GM08714 (cell line): Measurements from ENCODE around the gene MIER2.

Experiments used
- H3K4me3 ChIP-seq: fragments of 200-500 bp; sonication (Bioruptor generic); 2 replicates; pipeline ENCODE4 v1.5.1; 2014; ENCODE audit warnings: mild to moderate bottlenecking, low read length, inconsistent platforms
- ZNF274 ChIP-seq: IDR thresholded peaks from 2 replicates; pipeline ENCODE4 v1.6.1; 2012; ENCODE audit warnings: mild to moderate bottlenecking, low read depth, low read length

MIER2 gene

GRCh38 chr19:289651-290371, 54.8 kb downstream of the MIER2 start:
- TF ChIP-seq ZNF274 = no peak
- no peak overlapping the region for H3K4me3 ChIP-seq

GRCh38 chr19:288911-289310, 55.7 kb downstream of the MIER2 start:
- TF ChIP-seq ZNF274 = no peak
- no peak overlapping the region for H3K4me3 ChIP-seq

- no peak overlapping the region for H3K4me3 ChIP-seq
- no peak for TF ChIP-seq ZNF274
Observed at GRCh38 chr19:287381-287871, 57.2 kb downstream of the MIER2 start.

GRCh38 chr19:283395-283794, 61.2 kb downstream of the MIER2 start:
- no peak overlapping the region for H3K4me3 ChIP-seq
- TF ChIP-seq ZNF274 = no peak

GRCh38 chr19:282501-282900, 62.1 kb downstream of the MIER2 start:
- no peak for TF ChIP-seq ZNF274
- H3K4me3 ChIP-seq = no peak overlapping the region

GRCh38 chr19:281992-282391, 62.6 kb downstream of the MIER2 start:
- TF ChIP-seq ZNF274 = no peak
- H3K4me3 ChIP-seq = no peak overlapping the region

- TF ChIP-seq ZNF274 = no peak
- no peak overlapping the region for H3K4me3 ChIP-seq
Observed at GRCh38 chr19:281156-281853, 63.3 kb downstream of the MIER2 start.

- no peak overlapping the region for H3K4me3 ChIP-seq
- no peak for TF ChIP-seq ZNF274
Observed at GRCh38 chr19:280541-281009, 64.0 kb downstream of the MIER2 start.

GRCh38 chr19:279656-280055, 64.9 kb downstream of the MIER2 start:
- no peak overlapping the region for H3K4me3 ChIP-seq
- TF ChIP-seq ZNF274 = no peak

- no peak for TF ChIP-seq ZNF274
- H3K4me3 ChIP-seq = no peak overlapping the region
Observed at GRCh38 chr19:279231-279630, 65.4 kb downstream of the MIER2 start.

- no peak for TF ChIP-seq ZNF274
- H3K4me3 ChIP-seq = no peak overlapping the region
Observed at GRCh38 chr19:277581-278165, 66.9 kb downstream of the MIER2 start.

- H3K4me3 ChIP-seq = no peak overlapping the region
- no peak for TF ChIP-seq ZNF274
Observed at GRCh38 chr19:277131-277530, 67.5 kb downstream of the MIER2 start.

- H3K4me3 ChIP-seq = no peak overlapping the region
- no peak for TF ChIP-seq ZNF274
Observed at GRCh38 chr19:275958-276646, 68.5 kb downstream of the MIER2 start.

GRCh38 chr19:275000-275399, 69.6 kb downstream of the MIER2 start:
- H3K4me3 ChIP-seq = no peak overlapping the region
- TF ChIP-seq ZNF274 = no peak
